D721Med (cell line): Measurements from ENCODE around the gene KLF1.
A peak's percentile ranks its signal among the peaks of the same experiment; 100 is the strongest.
"Not testable (repeated sequence)": the region's sequence is repeated elsewhere in the genome, so short reads cannot be mapped to it uniquely, and the experiment has no call there.

Source experiments
- DNase-seq: peaks from one replicate; pipeline ENCODE4 v3.0.0; 2011; ENCODE audit warnings: low spot score; ENCODE audit not compliant: insufficient read length
- FAIRE-seq: peaks from 2 replicates; lab custom pipeline; 2011; peaks lifted over from hg19 to GRCh38; lab: Jason Lieb, UNC
- TF ChIP-seq, protein P1 (sequence below): IDR thresholded peaks from 2 replicates; pipeline ENCODE4 v1.5.1; 2012; ENCODE audit warnings: mild to moderate bottlenecking, control low read depth; ENCODE audit not compliant: insufficient read depth; ENCODE audit errors: missing control alignments

The KLF1 gene

DNA sequence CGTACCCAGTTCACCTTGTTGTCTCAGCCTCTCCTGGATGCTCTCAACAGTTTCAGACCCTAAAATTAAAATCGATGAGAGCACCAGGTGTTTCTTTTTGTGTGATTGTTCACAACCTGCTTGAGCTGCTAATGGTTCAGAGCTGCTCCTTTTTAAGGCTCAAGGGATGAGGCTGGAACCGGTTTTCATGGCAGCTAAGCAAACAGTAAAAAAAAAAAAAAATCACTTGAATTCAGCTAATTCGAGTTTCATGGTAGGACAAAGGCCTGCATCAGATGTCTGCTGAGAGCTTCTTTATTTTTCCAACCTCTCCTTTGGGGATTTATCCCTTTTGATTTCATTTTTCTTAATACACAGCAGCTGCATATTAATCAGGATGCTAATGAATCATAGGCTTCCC, 25.6 kb upstream of the KLF1 start:
- DNase-seq, result no peak
- TF ChIP-seq, protein P1, sequence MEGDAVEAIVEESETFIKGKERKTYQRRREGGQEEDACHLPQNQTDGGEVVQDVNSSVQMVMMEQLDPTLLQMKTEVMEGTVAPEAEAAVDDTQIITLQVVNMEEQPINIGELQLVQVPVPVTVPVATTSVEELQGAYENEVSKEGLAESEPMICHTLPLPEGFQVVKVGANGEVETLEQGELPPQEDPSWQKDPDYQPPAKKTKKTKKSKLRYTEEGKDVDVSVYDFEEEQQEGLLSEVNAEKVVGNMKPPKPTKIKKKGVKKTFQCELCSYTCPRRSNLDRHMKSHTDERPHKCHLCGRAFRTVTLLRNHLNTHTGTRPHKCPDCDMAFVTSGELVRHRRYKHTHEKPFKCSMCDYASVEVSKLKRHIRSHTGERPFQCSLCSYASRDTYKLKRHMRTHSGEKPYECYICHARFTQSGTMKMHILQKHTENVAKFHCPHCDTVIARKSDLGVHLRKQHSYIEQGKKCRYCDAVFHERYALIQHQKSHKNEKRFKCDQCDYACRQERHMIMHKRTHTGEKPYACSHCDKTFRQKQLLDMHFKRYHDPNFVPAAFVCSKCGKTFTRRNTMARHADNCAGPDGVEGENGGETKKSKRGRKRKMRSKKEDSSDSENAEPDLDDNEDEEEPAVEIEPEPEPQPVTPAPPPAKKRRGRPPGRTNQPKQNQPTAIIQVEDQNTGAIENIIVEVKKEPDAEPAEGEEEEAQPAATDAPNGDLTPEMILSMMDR, result no peak
- FAIRE-seq, result no peak

DNA sequence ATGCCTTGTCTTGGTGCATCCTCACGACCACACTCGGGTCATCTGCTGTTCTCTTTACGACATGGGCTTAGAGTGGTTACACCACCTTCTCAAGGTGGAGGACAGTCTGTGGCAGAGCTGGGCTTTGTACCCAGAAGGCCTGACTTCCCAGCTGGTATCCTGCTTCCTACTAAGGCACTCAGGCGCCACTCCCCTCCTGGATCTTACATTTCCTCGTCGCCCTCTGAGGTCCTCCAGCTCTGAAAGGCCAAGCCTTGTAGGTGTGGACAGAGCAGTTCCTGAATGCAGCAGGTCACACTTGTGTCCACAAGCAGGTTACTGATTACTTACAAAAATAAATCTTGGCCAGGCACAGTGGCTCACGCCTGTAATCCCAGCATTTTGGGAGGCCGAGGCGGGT, 20.2 kb upstream of the KLF1 start:
- TF ChIP-seq, protein P1, result no peak
- no peak for DNase-seq
- no peak for FAIRE-seq

DNA sequence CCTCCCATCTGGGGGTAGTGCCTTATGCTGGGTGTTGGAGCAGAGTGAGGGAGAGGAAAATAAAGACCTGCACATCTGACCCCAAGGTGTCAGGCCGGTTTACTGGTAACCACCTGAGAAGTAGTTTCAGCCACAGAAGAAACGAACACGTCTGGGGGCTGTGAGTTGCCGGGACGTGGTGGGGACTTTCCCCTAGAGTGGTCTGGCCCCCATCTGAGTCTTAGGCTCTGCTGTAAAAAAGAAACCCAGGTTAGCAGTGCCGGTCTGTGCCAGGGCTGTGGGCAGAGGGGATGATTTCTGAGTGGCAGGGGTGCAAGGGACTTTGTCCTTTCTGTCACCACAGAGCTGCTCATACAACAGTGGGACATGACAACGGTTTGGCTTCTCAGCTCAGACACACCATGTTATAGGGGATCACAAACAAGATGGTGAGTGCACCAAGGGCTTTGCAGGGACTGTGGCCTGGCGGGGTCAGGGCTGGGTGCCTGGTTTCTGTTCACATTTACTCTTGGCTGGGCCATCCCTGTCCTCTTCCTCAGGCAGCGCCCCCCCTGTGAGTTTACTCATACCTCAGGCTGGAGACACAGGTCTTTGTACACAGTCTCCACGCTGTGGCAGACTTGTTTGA, 13.0 kb upstream of the KLF1 start:
- FAIRE-seq (no peak), DNase-seq (no peak)
- TF ChIP-seq, protein P1, result no peak

DNA sequence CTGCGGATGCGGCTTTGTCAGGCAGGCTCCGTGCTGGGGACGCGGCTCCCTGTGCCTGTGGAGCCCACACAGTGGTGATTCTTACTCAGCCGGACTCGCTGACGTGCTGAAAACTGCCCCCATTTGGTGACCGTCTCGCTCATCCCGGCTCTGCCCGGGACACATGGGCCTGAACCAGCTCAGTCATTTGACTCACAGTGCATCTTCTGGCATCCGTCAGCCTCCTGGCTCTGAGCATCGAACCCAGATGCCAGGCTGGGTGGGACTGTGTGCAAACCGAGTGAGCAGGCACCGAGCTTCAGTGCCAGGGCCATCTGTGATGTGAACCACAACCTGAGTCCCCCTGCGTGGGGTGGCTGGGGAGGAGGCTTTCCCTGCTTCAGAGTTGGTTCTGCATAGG, 9.5 kb upstream of the KLF1 start:
- DNase-seq (no peak), FAIRE-seq (no peak)
- TF ChIP-seq, protein P1, result no peak

DNA sequence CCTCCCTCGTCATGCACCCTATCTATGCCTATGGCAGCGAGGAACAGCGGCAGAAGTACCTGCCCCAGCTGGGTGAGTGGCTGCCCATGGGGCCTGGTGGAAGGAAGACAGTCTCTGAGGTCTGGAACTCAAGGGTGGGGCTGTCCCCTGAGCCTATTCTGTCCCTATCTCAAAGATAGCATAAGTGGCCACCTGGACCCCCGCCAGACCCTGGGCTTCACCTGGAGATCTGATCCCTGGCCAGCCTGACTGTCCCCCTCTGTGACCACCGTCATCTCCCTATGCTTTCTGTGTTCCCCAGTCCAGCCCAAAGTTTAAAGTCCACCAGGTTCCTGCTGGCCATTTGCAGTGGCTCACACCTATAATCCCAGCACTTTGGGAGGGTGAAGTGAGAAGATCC, 6.6 kb upstream of the KLF1 start:
- FAIRE-seq, result no peak

DNA sequence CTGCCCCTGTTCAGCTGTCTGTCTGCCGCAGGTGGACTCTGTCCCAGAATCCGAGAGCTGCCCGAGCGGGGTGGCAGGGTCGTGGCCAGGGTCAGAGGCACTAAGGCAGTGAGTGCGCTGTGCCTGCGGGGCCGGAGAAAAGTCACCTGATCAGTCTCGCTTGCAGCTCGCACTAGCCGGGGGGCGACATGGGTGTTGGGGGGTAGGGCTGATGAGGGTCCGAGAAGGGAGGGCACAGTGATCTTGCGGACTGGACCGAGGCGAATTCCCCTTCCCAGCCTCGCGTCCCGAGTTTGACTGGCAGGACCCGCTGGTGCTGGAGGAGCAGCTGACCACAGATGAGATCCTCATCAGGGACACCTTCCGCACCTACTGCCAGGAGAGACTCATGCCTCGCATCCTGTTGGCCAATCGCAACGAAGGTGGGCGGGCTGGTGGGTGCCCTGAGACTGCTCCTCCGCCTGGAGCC, 4.6 kb upstream of the KLF1 start:
- FAIRE-seq (no peak), DNase-seq (no peak)
- TF ChIP-seq, protein P1, result no peak

More for the DNA sequence above, 6.6 kb upstream of the KLF1 start:
- TF ChIP-seq, protein P1, result no peak
- no peak for DNase-seq

DNA sequence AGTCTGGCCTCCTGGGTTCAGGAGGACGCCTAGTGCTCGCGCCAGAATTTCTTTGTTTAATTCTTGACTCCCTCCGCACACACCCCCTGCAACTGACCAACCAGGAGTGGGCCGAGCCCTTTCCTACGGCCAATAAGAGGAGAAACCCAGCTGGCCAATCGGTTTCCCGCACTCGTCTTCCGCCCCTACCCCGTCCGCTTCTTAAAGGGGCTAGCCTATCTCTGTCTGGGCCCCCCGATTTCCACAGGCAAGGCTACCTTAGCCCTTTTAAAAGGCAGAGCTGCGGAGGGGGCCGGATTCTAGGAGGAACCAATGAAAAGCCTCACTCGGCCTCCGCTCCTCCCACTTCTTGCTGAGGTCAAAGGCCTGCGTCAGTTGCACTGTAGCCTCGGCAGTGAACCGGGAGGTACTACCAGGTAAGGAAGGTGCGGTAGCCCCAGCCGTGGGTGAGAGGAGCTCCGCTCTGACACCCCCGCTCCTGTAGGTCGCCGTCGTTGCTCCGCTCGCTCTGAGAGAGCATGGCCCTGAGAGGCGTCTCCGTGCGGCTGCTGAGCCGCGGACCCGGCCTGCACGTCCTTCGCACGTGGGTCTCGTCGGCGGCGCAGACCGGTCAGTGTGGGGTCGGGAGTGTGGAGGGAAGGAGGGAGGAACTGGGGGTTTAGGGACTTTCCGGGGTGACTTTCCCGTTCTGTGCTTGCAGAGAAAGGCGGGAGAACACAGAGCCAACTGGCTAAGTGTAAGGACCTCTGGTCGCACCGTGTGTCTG, 4.0 kb upstream of the KLF1 start, which contains the start of gene GCDH:
TSS of gene GCDH (plus strand) at position 374 of the 766 bp plus-strand sequence. CDS start at position 519, 145 bp downstream.
- peak; percentile 95 for DNase-seq
- no peak for FAIRE-seq
- TF ChIP-seq, protein P1, result peak; percentile 18

DNA sequence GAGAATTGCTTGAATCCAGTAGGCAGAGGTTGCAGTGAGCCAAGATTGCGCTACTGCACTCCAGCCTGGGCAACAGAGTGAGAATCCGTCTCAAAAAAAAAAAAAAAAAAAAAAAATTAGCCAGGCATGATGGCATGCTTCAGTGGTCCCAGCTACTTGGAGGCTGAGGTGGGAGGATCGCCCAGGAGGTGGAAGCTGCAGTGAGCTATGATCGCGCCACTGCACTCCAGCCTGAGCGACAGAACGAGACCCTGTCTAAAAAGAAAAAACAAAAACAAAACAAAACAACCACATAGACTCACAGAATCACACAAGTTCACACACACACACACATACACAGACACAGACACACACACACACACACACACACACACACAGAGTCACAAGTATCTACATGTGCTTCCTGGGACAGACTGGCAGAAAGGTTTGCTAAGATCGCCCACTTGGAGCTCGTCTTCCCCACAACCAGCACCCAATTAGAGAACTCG, 3.3 kb upstream of the KLF1 start:
- not testable (repeated sequence) for DNase-seq, FAIRE-seq
